Jurkat, Clone E6-1 (cell line): Measurements from ENCODE around the gene CACNA2D2.

Experiments used
- DNase-seq: peaks from one replicate; pipeline ENCODE4 v3.0.0-alpha.2; 2011; ENCODE audit warnings: low read depth, low spot score
- H3K4me3 ChIP-seq: 2 replicates; pipeline ENCODE4 v1.5.1; 2011; ENCODE audit warnings: mild to moderate bottlenecking, low read length, control low read depth, moderate library complexity

The CACNA2D2 gene

GRCh38 chr3:50506169-50506568, 2.7 kb upstream of the CACNA2D2 start:
- no peak for DNase-seq
- no peak overlapping the region for H3K4me3 ChIP-seq

DNA sequence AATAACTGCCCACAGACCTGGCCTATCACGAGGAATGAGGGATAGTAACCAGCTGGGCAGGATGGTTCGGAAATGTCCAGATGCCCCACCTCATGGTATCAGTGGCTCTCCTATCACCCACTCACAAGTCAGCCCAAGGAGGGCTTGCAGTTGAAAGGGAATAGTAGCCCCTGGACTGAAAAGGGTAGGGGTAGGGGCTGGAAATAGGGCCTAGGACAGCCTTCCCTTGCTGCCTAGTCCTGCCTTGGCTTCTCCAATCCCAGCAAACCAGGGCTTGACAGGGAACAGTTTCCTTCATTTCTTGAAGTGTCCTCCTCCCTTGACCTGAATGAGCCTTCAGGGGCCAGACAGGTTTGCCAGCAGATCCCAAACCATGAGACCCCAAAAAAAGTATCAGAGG, 1.2 kb upstream of the CACNA2D2 start:
- no peak for DNase-seq

GRCh38 chr3:50502584-50503423, 630 bp downstream of the CACNA2D2 start:
- peak overlapping the region; percentile 39 for H3K4me3 ChIP-seq
- DNase-seq = no peak

More for the DNA sequence above, 1.2 kb upstream of the CACNA2D2 start:
- H3K4me3 ChIP-seq = no peak overlapping the region

- H3K4me3 ChIP-seq = no peak overlapping the region
- DNase-seq = no peak
Measured at GRCh38 chr3:50502225-50502583, 1.2 kb downstream of the CACNA2D2 start.

- DNase-seq = no peak
- H3K4me3 ChIP-seq = no peak overlapping the region
Measured at GRCh38 chr3:50495609-50496423, 7.6 kb downstream of the CACNA2D2 start.

GRCh38 chr3:50494126-50494525, 9.3 kb downstream of the CACNA2D2 start:
- no peak for DNase-seq
- no peak overlapping the region for H3K4me3 ChIP-seq

DNA sequence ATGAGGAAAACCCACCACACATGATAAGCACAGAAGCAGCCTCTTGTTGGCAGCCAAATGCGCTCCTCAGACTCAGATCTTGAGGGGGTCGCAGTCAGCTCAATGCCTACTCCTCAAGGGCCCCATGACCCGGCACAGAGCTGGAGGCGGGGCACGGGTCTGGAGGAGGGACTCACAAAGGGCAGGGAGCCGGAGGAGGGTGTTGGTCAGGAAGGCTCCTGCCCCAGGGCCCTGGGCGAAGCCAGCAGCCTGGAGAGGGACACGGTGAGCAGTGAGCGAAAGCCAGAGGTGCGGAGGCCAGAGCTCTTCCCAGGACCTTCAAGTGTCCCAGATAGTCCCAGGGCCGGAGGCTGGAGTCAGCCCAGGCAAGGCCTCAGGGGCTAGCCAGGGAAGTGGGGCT, 9.8 kb downstream of the CACNA2D2 start:
- no peak overlapping the region for H3K4me3 ChIP-seq
- no peak for DNase-seq

DNA sequence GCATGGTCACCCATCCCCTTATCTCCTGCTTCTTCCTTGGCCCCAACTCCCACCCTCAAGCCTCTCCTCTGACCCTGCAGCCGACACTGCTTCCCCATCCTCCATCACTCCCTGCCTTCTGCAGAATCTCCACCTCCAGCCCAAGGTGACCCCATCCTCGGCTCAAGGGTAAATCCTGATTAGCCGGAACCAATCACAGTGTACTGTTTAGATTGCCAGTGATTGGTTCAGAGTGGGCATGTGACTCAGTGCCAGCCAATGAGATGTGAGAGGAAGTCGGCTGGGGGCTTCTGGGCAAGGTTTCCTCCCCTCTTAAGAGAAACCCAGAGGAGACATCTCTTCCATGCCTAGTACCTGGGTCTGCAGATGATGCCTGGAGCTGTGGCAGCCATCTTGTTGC, 10.3 kb downstream of the CACNA2D2 start:
- DNase-seq = peak; percentile 25
- H3K4me3 ChIP-seq = no peak overlapping the region

GRCh38 chr3:50491023-50491422, 12.4 kb downstream of the CACNA2D2 start:
- DNase-seq = no peak
- no peak overlapping the region for H3K4me3 ChIP-seq

GRCh38 chr3:50490424-50490823, 13.0 kb downstream of the CACNA2D2 start:
- DNase-seq = no peak
- H3K4me3 ChIP-seq = no peak overlapping the region

GRCh38 chr3:50487181-50487580, 16.3 kb downstream of the CACNA2D2 start:
- no peak overlapping the region for H3K4me3 ChIP-seq
- no peak for DNase-seq

GRCh38 chr3:50486219-50486888, 17.1 kb downstream of the CACNA2D2 start:
- DNase-seq = no peak
- H3K4me3 ChIP-seq = no peak overlapping the region

GRCh38 chr3:50484722-50485121, 18.7 kb downstream of the CACNA2D2 start:
- no peak for DNase-seq
- no peak overlapping the region for H3K4me3 ChIP-seq

DNA sequence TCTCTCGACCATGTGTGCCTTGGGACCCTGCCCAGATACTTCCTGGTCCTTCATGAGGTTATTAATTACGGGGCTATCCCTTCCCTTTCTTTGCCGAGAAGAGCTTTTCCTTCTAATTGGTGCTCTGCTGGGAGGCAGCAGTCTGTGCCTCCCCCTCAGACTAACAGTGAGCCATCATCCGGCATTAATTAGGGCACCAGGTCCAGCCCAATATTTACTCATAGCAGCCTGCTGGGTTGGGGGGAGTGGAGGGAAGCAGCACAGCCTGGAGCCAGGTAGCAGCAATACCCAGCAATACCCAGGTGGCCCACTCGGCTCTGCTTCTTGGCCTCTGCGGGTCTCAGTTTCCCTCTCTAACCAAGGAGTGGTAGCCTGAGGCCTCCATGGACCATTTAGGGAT, 20.1 kb downstream of the CACNA2D2 start:
- no peak overlapping the region for H3K4me3 ChIP-seq
- DNase-seq = no peak

- H3K4me3 ChIP-seq = no peak overlapping the region
- DNase-seq = no peak
Measured at GRCh38 chr3:50481992-50482391, 21.4 kb downstream of the CACNA2D2 start.

DNA sequence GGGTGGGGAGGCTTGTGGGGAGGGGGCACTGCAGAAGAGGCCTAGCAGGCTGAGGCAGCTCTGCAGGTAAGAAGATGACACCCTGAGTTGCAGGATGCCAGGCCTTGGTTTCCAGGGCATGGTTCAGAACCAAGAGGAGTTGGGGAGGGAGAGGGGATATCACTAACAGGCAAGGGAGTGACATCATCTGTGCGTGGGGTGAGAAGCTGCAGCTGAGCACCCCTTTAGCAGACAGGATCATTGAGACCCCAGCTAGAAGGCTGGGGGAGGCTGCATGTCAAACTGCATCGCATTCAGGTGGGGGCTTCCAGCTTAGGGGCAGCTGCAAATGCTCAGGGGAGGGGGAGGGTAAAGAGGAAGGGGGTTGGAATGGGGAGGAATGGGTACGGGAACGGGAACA, 23.0 kb downstream of the CACNA2D2 start:
- no peak for DNase-seq
- no peak overlapping the region for H3K4me3 ChIP-seq

GRCh38 chr3:50479523-50479922, 23.9 kb downstream of the CACNA2D2 start:
- no peak overlapping the region for H3K4me3 ChIP-seq
- DNase-seq = no peak

DNA sequence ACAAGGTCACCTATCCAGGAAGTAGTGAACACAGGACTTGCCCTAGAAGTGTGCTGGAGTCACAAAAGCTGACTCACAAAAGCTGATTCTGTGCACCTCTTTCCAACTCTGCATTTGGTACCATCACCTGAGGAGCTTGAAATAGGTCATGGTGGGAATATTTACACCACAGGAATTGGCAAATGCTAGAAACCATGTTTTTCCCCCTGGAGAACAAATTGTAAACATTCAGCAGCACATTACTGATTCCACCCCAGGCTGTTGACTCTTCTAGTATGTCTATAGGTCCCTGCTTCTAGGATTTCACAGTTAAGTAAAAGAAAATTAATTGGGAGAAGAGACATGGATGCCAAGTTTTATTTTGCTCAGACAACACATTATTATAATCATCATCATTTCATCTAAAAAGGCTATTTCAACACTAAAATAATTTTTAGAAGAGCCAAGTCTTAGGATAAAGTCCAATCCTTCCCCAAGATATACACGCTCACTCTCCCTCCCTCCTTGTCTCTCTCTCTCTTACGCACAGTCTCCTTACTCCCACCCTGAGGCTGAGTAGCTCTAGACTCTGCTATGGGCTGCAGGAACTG, 24.7 kb downstream of the CACNA2D2 start:
- H3K4me3 ChIP-seq = no peak overlapping the region
- DNase-seq = no peak

DNA sequence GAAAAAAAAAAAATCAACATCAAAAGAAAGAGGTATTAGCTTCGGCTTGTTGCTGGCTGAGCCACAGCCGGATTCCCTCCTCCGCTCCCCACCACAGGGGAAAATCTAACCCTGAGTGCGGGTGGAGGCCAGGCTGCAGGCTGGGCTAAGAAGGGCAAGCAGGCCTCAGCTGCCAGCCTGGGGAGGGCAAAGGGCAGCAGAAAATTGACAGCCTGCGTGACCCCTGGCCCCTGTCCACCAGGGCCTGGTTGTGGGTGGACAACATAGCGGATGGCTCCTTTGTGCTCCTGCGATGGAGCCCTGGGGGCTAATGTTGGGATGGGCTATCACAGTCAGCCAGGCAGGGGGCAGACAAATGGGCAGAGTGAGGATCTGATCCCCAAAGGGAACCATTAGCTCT, 25.4 kb downstream of the CACNA2D2 start:
- no peak for DNase-seq
- H3K4me3 ChIP-seq = no peak overlapping the region

DNA sequence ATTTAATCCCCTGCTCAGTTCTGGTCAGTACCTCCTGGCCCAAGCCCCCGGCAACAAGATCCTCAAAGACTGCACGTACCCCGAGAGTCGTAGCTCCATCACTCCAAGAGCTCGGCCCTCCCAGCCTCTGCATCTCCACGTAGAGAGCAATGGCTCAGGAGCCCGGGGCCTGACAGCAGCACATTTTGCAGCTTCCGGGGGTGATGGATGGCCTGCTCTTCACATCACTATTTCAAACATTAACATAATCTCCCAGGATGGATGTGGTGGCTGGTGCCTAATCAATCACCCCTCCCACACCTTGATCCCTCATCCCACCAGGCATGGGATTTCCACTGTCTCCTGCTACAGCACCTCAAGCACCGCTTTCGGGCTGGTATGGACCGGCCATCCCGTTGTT, 28.1 kb downstream of the CACNA2D2 start:
- no peak for DNase-seq
- H3K4me3 ChIP-seq = no peak overlapping the region
